Measurements from ENCODE around the gene KRTAP6-2.

DNA sequence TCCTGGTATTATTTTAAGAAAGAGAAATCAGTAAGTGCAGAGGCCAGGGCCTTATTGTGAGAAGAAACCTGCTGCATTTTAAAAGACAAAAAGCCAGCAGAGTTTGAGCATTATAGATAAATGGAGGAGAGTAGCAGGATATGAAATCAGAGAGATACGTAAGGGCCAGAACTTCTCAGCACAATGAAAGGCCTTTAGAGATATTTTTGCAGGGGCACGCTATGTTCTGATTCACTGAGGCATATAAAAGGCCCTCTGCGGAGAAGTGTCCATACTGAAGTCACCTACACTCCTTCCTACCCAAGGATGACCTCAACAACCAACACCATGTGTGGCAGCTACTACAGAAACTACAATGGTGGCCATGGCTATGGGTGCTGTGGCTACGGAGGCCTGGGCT is 6.6 kb downstream of the KRTAP6-2 start, which contains the start of gene KRTAP6-3:
- TF ChIP-seq, protein P1, sequence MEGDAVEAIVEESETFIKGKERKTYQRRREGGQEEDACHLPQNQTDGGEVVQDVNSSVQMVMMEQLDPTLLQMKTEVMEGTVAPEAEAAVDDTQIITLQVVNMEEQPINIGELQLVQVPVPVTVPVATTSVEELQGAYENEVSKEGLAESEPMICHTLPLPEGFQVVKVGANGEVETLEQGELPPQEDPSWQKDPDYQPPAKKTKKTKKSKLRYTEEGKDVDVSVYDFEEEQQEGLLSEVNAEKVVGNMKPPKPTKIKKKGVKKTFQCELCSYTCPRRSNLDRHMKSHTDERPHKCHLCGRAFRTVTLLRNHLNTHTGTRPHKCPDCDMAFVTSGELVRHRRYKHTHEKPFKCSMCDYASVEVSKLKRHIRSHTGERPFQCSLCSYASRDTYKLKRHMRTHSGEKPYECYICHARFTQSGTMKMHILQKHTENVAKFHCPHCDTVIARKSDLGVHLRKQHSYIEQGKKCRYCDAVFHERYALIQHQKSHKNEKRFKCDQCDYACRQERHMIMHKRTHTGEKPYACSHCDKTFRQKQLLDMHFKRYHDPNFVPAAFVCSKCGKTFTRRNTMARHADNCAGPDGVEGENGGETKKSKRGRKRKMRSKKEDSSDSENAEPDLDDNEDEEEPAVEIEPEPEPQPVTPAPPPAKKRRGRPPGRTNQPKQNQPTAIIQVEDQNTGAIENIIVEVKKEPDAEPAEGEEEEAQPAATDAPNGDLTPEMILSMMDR (IDR thresholded peaks at IDR 0.05): no peak
- TF ChIP-seq POLR2A (IDR thresholded peaks at IDR 0.05): no peak
